ENCODE results near the gene CYB5D1. TPM values are rescaled to one million over a fixed set of nuclear protein-coding genes. Genes with fewer than 3 reads are reported as not detected.

CYB5D1 gene
- total RNA-seq, 4 donors from 2014 or later = 9.4 to 13.6 (median 11.1) TPM

GRCh38 chr17:7845359-7846062 lies 12.3 kb upstream of the CYB5D1 start:
- peak overlapping the region; percentile 88 to 97 (median 94) for H3K27ac ChIP-seq
- H3K4me1 ChIP-seq = peaks cover 0 to 41% (median 16%) of the 10 kb centered on the region in 4 donors
- DNase-seq (ENCODE audit: low spot score in 2 of 2) = no peak
- WGBS, 2 donors = 69 to 80% methylated on average over 10 to 14 of the region's 15 CpGs
- peak overlapping the region in 3 of 4 donors; percentile 59 to 77 (median 63) for H3K4me3 ChIP-seq
- H3K9me3 ChIP-seq = no peaks in the 10 kb centered on the region
- peaks cover 0 to 51% (median 16%) of the 10 kb centered on the region in 3 donors for H3K36me3 ChIP-seq
- TF ChIP-seq POLR2A (IDR thresholded peaks at IDR 0.05) = no peak
- TF ChIP-seq EP300 (IDR thresholded peaks at IDR 0.05) = no peak
- TF ChIP-seq CTCF (IDR thresholded peaks at IDR 0.05) = no peak
- H3K27me3 ChIP-seq = no peaks in the 10 kb centered on the region

- H3K36me3 ChIP-seq = peaks cover 0 to 58% (median 21%) of the 10 kb centered on the region in 3 donors
- H3K9me3 ChIP-seq = no peaks in the 10 kb centered on the region
- H3K27me3 ChIP-seq = no peaks in the 10 kb centered on the region
- no peak overlapping the region for H3K27ac ChIP-seq
- H3K4me3 ChIP-seq = no peak overlapping the region
- no peak for DNase-seq (ENCODE audit: low spot score in 2 of 2)
- peaks cover 0 to 34% (median 10%) of the 10 kb centered on the region in 4 donors for H3K4me1 ChIP-seq
- 89 to 90% methylated on average over 8 to 22 of the region's 22 CpGs for WGBS, 2 donors
- TF ChIP-seq EP300 (IDR thresholded peaks at IDR 0.05) (no peak), POLR2A (IDR thresholded peaks at IDR 0.05) (no peak), CTCF (IDR thresholded peaks at IDR 0.05) (no peak)
These were observed 11.6 kb upstream of the CYB5D1 start for GRCh38 chr17:7846063-7846735.

GRCh38 chr17:7846765-7847661 lies 10.8 kb upstream of the CYB5D1 start:
- H3K9me3 ChIP-seq = no peaks in the 10 kb centered on the region
- no peak for DNase-seq (ENCODE audit: low spot score in 2 of 2)
- H3K27ac ChIP-seq = no peak overlapping the region
- H3K4me1 ChIP-seq = peaks cover 0 to 38% (median 9%) of the 10 kb centered on the region in 4 donors
- H3K36me3 ChIP-seq = peaks cover 0 to 59% (median 21%) of the 10 kb centered on the region in 3 donors
- no peak overlapping the region for H3K4me3 ChIP-seq
- TF ChIP-seq CTCF (IDR thresholded peaks at IDR 0.05) (no peak), POLR2A (IDR thresholded peaks at IDR 0.05) (no peak), EP300 (IDR thresholded peaks at IDR 0.05) (no peak)
- WGBS, 2 donors = 80 to 88% methylated on average over 22 to 34 of the region's 34 CpGs
- H3K27me3 ChIP-seq = no peaks in the 10 kb centered on the region

GRCh38 chr17:7848131-7848579 lies 9.6 kb upstream of the CYB5D1 start:
- Histone ChIP-seq H3K27ac (no peak overlapping the region), H3K27me3 (no peaks in the 10 kb centered on the region), H3K4me1 (peaks cover 0 to 37% (median 10%) of the 10 kb centered on the region in 4 donors), H3K9me3 (no peaks in the 10 kb centered on the region), H3K36me3 (peaks cover 0 to 71% (median 32%) of the 10 kb centered on the region in 3 donors), H3K4me3 (no peak overlapping the region)
- TF ChIP-seq EP300 (IDR thresholded peaks at IDR 0.05) (no peak), CTCF (IDR thresholded peaks at IDR 0.05) (no peak), POLR2A (IDR thresholded peaks at IDR 0.05) (no peak)
- WGBS, 2 donors = 75 to 87% methylated on average over 15 to 20 of the region's 20 CpGs
- no peak for DNase-seq (ENCODE audit: low spot score in 2 of 2)

Measured in tibial nerve (tissue), 4 donors.